ENCODE measurements around the gene ALCAM. TPM values are rescaled to one million over a fixed set of nuclear protein-coding genes. Genes with fewer than 3 reads are reported as not detected.

ALCAM gene
- total and polyA plus RNA-seq, 2 donors (not counting 3 experiments of a cell fraction or from before 2014, with no cell fraction given) = 46.3 to 118 TPM

DNA sequence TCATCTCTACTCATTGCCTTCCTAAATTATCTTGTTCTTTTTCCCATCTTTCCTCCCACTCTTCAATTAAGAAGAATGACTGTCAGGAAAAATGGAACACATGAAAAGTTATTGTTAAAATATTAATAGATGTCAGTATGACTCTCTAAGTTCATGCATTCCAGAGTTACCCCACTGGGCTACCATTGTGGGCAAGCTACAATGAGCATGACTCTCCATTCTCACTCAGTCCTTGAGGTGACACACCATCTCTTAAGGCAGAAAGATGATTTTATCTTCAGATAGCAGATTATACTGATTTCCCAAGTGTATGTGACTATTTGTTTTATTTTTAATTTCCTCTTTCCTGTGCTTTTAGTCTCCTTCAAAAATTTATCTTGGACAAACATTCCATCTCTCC, 144.3 kb downstream of the ALCAM start:
- Histone ChIP-seq H3K27ac (ENCODE audit: insufficient read depth, low read depth, low read length) (no peak overlapping the region), H3K79me2 (ENCODE audit: control insufficient read depth, insufficient read depth, low read length) (peaks cover 5% of the 10 kb centered on the region), H3K4me3 (replicated peaks in 1 of 3; ENCODE audit: insufficient read depth in 1 of 3, low read depth in 1 of 3, low read length in 3 of 3) (no peak overlapping the region), H2AFZ (ENCODE audit: low read depth, low read length) (no peak overlapping the region), H3K9me3 (replicated peaks; ENCODE audit: control insufficient read depth, insufficient read depth, low read length) (no peaks in the 10 kb centered on the region), H3K4me2 (ENCODE audit: insufficient read depth, low read length) (no peak overlapping the region), H3K4me1 (ENCODE audit: control insufficient read depth, extremely low read depth, insufficient read depth, low read length) (no peaks in the 10 kb centered on the region), H3K9ac (replicated peaks; ENCODE audit: extremely low read depth, insufficient read depth, low read length) (no peak overlapping the region), H3K27me3 (ENCODE audit: control insufficient read depth in 2 of 2, insufficient read depth in 2 of 2, low read length in 2 of 2) (no peaks in the 10 kb centered on the region), H3K36me3 (ENCODE audit: control insufficient read depth in 2 of 2, extremely low read depth in 1 of 2, insufficient read depth in 2 of 2, low read length in 2 of 2) (no peaks in the 10 kb centered on the region), H4K20me1 (replicated peaks; ENCODE audit: control insufficient read depth, extremely low read depth, insufficient read depth, low read length) (no peaks in the 10 kb centered on the region), H3K9me1 (replicated peaks; ENCODE audit: control insufficient read depth, extremely low read depth, insufficient read depth, low read length) (no peaks in the 10 kb centered on the region)
- BruUV-seq (replicated peaks) = no TSS peak
- CTCF ChIA-PET = interaction anchor here (1.1 to 1.9 kb wide), 5 partner anchors 8 to 1409 kb away, joined by 3 to 7 read pairs (median 4); partner anchors contain the start of gene ALCAM
- POLR2A ChIA-PET = no interaction called here
- FAIRE-seq (no peak), DNase-seq (ENCODE audit: low read depth, low spot score) (no peak)
- intact Hi-C loops (cut with micrococcal nuclease) (loop anchor here (10.0 kb wide), 1 partner anchor 426 kb away; no protein-coding TSS in a partner anchor), dilution Hi-C loops (cut with MboI; ENCODE audit: extremely low pct_ligation_motif_present, low sequenced_read_pairs) (no loop called here)
- no peak for TF ChIP-seq EZH2 (IDR thresholded peaks at IDR 0.05; ENCODE audit: borderline replicate concordance, low read depth, low read length, severe bottlenecking)
- TF ChIP-seq JUN (IDR thresholded peaks at IDR 0.05; ENCODE audit: borderline replicate concordance, insufficient read depth, insufficient read length, low read depth) = no peak
- TF ChIP-seq POLR2A (IDR thresholded peaks at IDR 0.05; ENCODE audit: low read depth, low read length) = no peak
- TF ChIP-seq GATA2 (IDR thresholded peaks at IDR 0.05; ENCODE audit: insufficient read depth, insufficient read length, low read depth, low read length) = no peak
- TF ChIP-seq, protein P1, sequence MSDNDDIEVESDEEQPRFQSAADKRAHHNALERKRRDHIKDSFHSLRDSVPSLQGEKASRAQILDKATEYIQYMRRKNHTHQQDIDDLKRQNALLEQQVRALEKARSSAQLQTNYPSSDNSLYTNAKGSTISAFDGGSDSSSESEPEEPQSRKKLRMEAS (IDR thresholded peaks at IDR 0.05; ENCODE audit: insufficient read depth, insufficient read length) = no peak
- TF ChIP-seq, protein P2, sequence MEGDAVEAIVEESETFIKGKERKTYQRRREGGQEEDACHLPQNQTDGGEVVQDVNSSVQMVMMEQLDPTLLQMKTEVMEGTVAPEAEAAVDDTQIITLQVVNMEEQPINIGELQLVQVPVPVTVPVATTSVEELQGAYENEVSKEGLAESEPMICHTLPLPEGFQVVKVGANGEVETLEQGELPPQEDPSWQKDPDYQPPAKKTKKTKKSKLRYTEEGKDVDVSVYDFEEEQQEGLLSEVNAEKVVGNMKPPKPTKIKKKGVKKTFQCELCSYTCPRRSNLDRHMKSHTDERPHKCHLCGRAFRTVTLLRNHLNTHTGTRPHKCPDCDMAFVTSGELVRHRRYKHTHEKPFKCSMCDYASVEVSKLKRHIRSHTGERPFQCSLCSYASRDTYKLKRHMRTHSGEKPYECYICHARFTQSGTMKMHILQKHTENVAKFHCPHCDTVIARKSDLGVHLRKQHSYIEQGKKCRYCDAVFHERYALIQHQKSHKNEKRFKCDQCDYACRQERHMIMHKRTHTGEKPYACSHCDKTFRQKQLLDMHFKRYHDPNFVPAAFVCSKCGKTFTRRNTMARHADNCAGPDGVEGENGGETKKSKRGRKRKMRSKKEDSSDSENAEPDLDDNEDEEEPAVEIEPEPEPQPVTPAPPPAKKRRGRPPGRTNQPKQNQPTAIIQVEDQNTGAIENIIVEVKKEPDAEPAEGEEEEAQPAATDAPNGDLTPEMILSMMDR (IDR thresholded peaks at IDR 0.05; ENCODE audit: extremely low read depth in 1 of 2, insufficient read depth in 1 of 2, low read depth in 1 of 2, low read length in 2 of 2) = no peak
